Activated gamma-delta T cell (primary cell): ENCODE results near the gene ADARB1.

Experiments
- DNase-seq: peaks from one replicate; lab custom pipeline; 2025; lab: John Stamatoyannopoulos, UW

The ADARB1 gene

GRCh38 chr21:45054927-45055612 lies 19.3 kb upstream of the ADARB1 start:
- DNase-seq, result no peak

GRCh38 chr21:45055861-45056260 lies 18.5 kb upstream of the ADARB1 start:
- no peak for DNase-seq

GRCh38 chr21:45056296-45056904 lies 18.0 kb upstream of the ADARB1 start:
- no peak for DNase-seq

DNA sequence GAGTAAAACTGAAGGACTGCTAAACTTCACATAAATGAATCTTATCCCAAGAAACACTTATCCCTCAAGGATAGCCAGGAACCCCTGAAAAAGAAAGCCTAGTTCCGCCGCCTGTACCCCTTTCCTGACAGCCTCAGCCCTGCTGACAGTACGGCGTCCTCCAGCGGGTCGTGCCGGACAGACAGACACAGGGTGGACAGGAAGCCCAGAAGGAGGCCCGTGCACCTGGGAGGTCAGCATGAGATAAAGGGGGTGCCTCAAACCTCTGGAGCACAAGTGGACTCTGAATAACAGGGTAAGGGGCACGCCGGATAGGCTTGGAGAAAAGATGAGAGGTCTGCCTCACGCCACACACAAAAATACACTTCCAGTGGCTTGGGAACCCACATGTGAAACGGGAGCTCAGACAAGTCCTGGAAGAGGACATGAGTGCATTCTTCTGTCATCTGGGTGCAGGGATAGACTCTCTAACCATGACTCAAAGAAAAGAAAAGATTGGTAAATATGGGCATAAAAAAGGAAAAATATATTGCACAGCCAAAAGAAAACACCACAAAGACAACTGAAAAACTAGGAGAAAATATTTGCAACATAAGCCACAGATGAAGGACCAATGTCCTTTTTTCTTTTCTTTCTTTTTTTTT lies 17.3 kb upstream of the ADARB1 start:
- no peak for DNase-seq

DNA sequence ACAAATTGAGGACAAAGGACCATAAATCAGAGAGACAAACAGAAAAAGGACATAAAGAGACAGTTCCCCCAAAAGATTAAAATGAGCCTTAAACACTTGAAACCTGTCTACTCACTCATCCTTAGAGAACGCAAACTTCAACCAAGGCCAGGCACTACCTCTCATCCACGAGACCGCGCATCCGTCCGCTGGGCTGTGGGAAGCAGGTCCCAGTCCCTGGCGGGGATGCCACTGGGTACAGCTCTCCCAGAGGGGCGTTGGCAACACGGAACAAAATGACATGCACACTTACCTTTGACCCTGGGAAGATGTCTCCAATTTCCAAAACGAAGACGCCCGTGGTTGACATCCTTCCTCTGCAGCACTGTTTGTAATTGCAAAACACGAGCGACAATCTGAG lies 16.5 kb upstream of the ADARB1 start:
- DNase-seq, result no peak

DNA sequence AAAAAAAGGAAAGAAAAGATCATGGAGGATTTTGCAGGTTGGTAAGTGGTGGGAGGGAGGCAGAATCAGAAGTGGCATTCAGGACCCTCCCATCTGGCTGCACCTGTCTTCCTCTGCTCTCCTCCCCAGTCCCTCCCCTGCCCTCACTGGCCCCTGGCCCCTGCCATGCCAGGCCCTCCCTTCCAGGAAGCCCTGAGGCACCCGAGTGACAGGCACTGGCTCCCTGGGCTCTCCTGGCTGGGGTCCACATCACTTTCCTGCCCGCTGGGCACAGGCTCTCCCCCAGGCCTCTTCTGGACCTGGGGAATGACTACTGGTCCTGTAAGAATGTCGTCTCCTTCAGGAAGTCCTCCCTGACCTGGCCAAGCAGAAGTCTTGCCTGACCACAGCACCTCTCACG lies 15.3 kb upstream of the ADARB1 start:
- no peak for DNase-seq

DNA sequence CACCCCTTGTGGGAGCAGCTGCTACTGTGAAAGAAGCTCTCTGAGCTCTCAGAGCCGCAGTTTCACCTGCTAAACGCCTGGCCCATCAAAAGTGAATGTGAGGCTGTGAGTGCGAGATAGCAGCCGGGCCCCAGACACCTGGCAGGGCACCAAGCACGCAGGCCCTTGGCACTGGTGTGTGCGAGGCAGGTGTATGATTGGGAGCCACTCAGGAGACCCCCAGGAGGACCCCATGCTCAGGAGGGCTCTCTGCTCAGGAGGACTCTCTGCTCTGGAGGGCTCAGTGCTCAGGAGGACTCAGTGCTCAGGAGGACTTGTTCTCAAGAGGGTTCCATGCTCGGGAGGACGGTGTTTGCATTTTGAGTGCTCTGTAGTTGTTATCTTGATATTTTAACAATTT lies 14.3 kb upstream of the ADARB1 start:
- no peak for DNase-seq

- DNase-seq, result no peak
Observed at GRCh38 chr21:45060675-45061311, 13.6 kb upstream of the ADARB1 start.

GRCh38 chr21:45064091-45064490 lies 10.3 kb upstream of the ADARB1 start:
- no peak for DNase-seq

GRCh38 chr21:45064618-45065399 lies 9.6 kb upstream of the ADARB1 start:
- no peak for DNase-seq

- DNase-seq, result no peak
Observed at GRCh38 chr21:45067462-45068285, 6.7 kb upstream of the ADARB1 start.

DNA sequence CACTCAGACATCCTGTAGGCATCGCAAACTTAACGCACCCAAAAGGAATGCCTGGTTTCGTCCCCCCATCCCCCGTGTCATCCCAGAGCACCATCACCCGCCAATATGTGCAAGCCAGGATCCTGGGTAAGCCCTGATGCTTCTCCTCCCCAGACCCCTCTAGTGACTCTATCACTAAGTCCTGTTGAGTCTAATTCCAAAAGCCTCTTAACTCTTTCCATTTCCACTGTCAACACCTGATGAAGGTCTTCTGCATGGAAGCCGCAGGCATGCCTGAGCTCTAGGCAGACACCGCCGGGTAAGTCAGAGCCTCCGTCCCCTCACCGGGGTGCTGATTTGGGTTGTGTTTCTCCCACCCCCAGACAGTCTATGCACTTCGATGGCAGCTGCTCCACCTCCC lies 5.3 kb upstream of the ADARB1 start:
- no peak for DNase-seq

GRCh38 chr21:45069711-45070110 lies 4.7 kb upstream of the ADARB1 start:
- no peak for DNase-seq

DNA sequence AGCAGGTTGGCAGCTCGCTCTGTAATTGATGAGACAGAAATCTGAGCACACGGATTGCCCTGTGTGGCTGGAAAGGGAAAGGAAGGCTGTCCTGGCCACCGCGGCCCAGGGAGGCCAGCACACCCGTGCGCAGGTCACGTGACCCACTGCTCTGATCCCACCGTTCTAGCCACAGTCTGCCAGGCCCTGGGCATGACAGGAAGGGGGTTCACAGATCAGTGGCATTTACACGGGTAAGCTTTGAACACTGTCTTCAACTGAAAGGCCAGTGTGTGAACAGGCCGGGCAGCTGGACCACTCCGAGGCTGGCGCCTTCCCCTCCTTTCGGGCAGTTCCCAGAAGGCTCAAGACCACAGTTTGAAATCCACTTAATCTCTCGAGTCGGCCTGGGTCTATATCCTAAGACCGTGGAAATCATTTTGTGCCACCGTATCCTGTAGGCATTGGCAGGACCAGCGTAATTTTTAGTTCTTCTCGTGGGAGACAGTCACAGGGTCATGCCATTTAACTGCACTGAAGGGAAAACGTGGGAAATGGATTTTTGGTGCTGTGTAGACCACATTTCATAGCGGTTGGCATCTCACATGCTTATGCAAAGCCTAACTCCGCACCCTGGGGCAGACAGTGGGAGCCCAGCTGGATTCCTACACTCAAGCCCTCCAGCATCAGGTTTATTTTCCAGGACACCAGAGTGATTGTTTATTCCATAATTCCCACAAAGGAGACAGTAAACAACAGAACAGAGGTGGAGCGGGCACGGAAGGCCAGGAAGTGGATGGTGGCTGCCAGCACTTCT lies 3.1 kb upstream of the ADARB1 start:
- DNase-seq, result no peak

DNA sequence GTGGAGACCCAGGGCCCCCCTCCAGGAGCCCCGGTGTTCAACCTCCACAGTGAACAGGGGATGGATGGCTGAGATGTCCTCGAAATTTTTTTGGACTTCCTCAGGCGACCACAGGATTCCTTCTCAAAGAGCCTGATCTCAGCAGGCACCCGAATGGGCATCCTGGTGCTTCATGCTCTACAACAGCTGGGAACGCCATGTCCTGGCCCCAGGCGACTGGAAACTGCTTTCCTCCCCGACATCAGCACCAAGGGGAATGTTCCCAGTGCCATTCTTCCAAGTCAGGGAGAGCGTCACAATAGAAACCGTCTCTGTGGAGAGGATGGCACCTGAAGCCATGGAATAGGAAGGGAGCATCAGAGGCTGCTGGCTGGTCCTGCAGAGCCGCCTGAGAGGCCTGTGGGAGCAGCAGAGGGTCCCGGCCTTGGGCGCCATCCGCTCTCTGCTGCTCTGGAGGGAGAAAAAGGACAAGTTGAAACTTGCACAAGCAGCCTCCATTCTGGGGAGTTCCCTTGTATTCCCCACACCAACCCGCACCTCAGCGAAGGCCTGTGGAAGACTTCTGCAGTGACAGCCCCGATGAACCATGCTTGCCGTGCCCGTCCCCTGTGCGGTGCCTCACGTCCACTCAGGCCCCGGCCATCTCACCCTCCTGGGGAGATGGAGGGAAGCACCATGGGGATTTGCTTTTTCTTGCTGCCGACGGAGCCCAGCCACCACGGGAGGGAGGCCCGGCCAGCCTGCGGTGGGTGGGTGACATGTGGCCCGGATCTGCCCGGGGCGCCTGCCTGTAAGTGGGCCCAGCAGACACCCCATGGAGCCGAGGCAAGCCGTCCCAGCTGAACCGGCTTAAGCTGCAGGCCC lies 2.3 kb upstream of the ADARB1 start:
- no peak for DNase-seq

GRCh38 chr21:45072738-45073300 lies 1.6 kb upstream of the ADARB1 start:
- no peak for DNase-seq

- no peak for DNase-seq
Observed at GRCh38 chr21:45073301-45074047, 906 bp upstream of the ADARB1 start.

GRCh38 chr21:45074818-45075595 lies 627 bp downstream of the ADARB1 start:
- DNase-seq, result no peak
